Activated CD4-positive, alpha-beta memory T cell treated with anti-CD3 and anti-CD28 coated beads, Interleukin-2, amount 10 ng/mL, durations not matched to agents 7 days and 5 days (primary cell): ENCODE data around the gene MYO7B. TPM values are rescaled to one million over a fixed set of nuclear protein-coding genes. Genes with fewer than 3 reads are reported as not detected.
"Not testable (repeated sequence)": the region's sequence is repeated elsewhere in the genome, so short reads cannot be mapped to it uniquely, and the experiment has no call there.

Experiments used
- CTCF ChIA-PET: fragments of 350-600 bp; sonication (Branson Sonifier 250); formaldehyde crosslinking; loops from one replicate; lab custom pipeline; 2021; ENCODE audit warnings: antibody characterized with exemption, inconsistent platforms; lab: Charles Lee
- POLR2A ChIA-PET: fragments of 350-600 bp; sonication (Branson Sonifier 250); formaldehyde crosslinking; loops from one replicate; lab custom pipeline; 2021; ENCODE audit warnings: antibody characterized with exemption; lab: Charles Lee
- DNase-seq: peaks from one replicate; pipeline ENCODE4 v3.0.0-alpha.2; 2020
- H3K27ac Mint-ChIP-seq: one replicate; pipeline ENCODE4 v1.8.0; 2021; ENCODE audit warnings: mild to moderate bottlenecking, mixed read lengths
- H3K27me3 Mint-ChIP-seq: one replicate; pipeline ENCODE4 v1.8.0; 2021; ENCODE audit warnings: mixed read lengths
- H3K36me3 Mint-ChIP-seq: one replicate; pipeline ENCODE4 v1.8.0; 2021; ENCODE audit warnings: low read depth, mixed read lengths
- H3K4me1 Mint-ChIP-seq: one replicate; pipeline ENCODE4 v1.8.0; 2021; ENCODE audit warnings: mixed read lengths
- H3K4me3 Mint-ChIP-seq: one replicate; pipeline ENCODE4 v1.8.0; 2021; ENCODE audit warnings: mild to moderate bottlenecking, mixed read lengths
- H3K9me3 Mint-ChIP-seq: one replicate; pipeline ENCODE4 v1.8.0; 2021; ENCODE audit warnings: mixed read lengths
- total RNA-seq, 2 experiments: library from RNA; stranded (reverse); gene quantifications; one replicate each; pipeline ENCODE4 v1.2.3, GENCODE V29; 2021

MYO7B gene
- total RNA-seq, 2 experiments from 2014 or later, result 0.13 to 0.18 TPM

GRCh38 chr2:127526132-127527000 lies 9.1 kb upstream of the MYO7B start, which contains the start of gene IWS1:
Gene IWS1, minus strand, starts transcription at chr2:127526489. Its CDS starts 281 bp downstream, at chr2:127526208.
- H3K27me3 Mint-ChIP-seq, result peaks cover 7% of the 10 kb centered on the region
- peaks cover 33% of the 10 kb centered on the region for H3K4me1 Mint-ChIP-seq
- H3K9me3 Mint-ChIP-seq, result peaks cover 5% of the 10 kb centered on the region
- CTCF ChIA-PET, result interaction anchor here (0.6 to 1.5 kb wide), 11 partner anchors 13 to 374 kb away, joined by 3 to 9 read pairs (median 3); no protein-coding TSS in a partner anchor
- POLR2A ChIA-PET, result interaction anchor here (0.7 to 2.3 kb wide), 25 partner anchors 11 to 564 kb away, joined by 3 to 29 read pairs (median 5); partner anchors contain the start of genes ERCC3, SAP130, SFT2D3 and UGGT1
- H3K27ac Mint-ChIP-seq, result peak within 1 kb of the TSS; percentile 92
- H3K36me3 Mint-ChIP-seq, result peaks cover 22% of the 10 kb centered on the region
- H3K4me3 Mint-ChIP-seq, result peak within 1 kb of the TSS; percentile 86
- DNase-seq, result peak; percentile 95

GRCh38 chr2:127527001-127527804 lies 8.3 kb upstream of the MYO7B start:
- ChIA-PET CTCF (interaction anchor here (0.6 to 1.5 kb wide), 8 partner anchors 13 to 373 kb away, joined by 3 to 9 read pairs (median 3); no protein-coding TSS in a partner anchor), POLR2A (interaction anchor here (0.7 to 2.3 kb wide), 23 partner anchors 10 to 563 kb away, joined by 3 to 29 read pairs (median 6); partner anchors contain the start of genes ERCC3, SAP130, SFT2D3 and UGGT1)
- H3K27me3 Mint-ChIP-seq, result peaks cover 7% of the 10 kb centered on the region
- H3K27ac Mint-ChIP-seq, result peak overlapping the region; percentile 92
- H3K4me1 Mint-ChIP-seq, result peaks cover 29% of the 10 kb centered on the region
- H3K9me3 Mint-ChIP-seq, result peaks cover 5% of the 10 kb centered on the region
- DNase-seq, result no peak
- peak overlapping the region; percentile 86 for H3K4me3 Mint-ChIP-seq
- H3K36me3 Mint-ChIP-seq, result peaks cover 17% of the 10 kb centered on the region

DNA sequence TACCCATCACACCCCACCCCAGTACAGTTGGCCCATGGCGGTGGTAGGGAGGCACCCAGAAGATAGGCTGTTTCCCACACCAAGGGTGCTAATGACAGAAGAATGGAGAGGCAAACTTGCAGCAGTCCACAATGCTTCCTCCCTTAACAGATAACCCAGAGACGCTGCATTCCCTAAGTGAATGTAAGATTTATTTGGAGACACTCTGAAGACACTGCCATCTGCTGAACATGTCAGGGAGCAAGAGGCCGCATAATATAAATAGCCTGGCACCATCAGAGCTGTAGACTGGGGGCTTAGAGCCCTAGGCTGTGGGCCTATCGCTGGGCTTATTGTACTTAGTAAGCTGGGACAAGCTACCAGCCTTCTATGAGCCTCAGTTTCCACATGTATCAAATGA lies 7.0 kb upstream of the MYO7B start:
- DNase-seq, result no peak
- H3K36me3 Mint-ChIP-seq, result peaks cover 10% of the 10 kb centered on the region
- H3K27me3 Mint-ChIP-seq, result peaks cover 14% of the 10 kb centered on the region
- H3K27ac Mint-ChIP-seq, result no peak overlapping the region
- POLR2A ChIA-PET, result interaction anchor here (1.1 kb wide), 1 partner anchor 174 kb away, joined by 3 read pairs; no protein-coding TSS in a partner anchor
- H3K4me1 Mint-ChIP-seq, result peaks cover 23% of the 10 kb centered on the region
- H3K9me3 Mint-ChIP-seq, result peaks cover 5% of the 10 kb centered on the region
- no peak overlapping the region for H3K4me3 Mint-ChIP-seq
- CTCF ChIA-PET, result interaction anchor here (0.7 kb wide), 1 partner anchor 57 kb away, joined by 4 read pairs; no protein-coding TSS in a partner anchor

DNA sequence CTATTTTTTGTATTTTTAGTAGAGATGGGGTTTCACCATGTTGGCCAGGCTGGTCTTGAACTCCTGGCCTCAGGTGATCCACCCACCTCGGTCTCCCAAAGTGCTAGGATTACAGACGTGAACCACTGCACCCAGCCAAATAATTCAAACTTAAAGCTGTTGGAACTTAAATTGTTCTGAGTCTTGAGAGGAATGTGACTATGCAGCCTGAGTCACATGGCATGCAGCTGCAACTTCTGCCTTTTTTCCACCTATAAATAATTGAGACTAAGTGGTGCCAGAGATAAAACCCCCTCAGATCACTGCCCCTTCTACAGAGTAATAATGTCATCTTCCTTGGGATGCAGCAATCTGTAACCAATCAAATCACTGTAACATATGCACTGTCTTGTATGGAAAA lies 6.1 kb upstream of the MYO7B start:
- peaks cover 17% of the 10 kb centered on the region for H3K27me3 Mint-ChIP-seq
- CTCF ChIA-PET, result interaction anchor here (1.0 kb wide), 1 partner anchor 50 kb away, joined by 3 read pairs; no protein-coding TSS in a partner anchor
- H3K27ac Mint-ChIP-seq, H3K9me3 Mint-ChIP-seq, H3K36me3 Mint-ChIP-seq, POLR2A ChIA-PET, H3K4me3 Mint-ChIP-seq, DNase-seq: not testable (repeated sequence)
- peaks cover 16% of the 10 kb centered on the region for H3K4me1 Mint-ChIP-seq

- CTCF ChIA-PET, result interaction anchor here (1.0 kb wide), 1 partner anchor 51 kb away, joined by 3 read pairs; no protein-coding TSS in a partner anchor
- H3K27ac Mint-ChIP-seq, result no peak overlapping the region
- H3K27me3 Mint-ChIP-seq, result peaks cover 17% of the 10 kb centered on the region
- no peak for DNase-seq
- peaks cover 3% of the 10 kb centered on the region for H3K36me3 Mint-ChIP-seq
- POLR2A ChIA-PET, result no interaction called here
- no peak overlapping the region for H3K4me3 Mint-ChIP-seq
- H3K4me1 Mint-ChIP-seq, result peaks cover 11% of the 10 kb centered on the region
- H3K9me3 Mint-ChIP-seq, result peaks cover 5% of the 10 kb centered on the region
Observed at GRCh38 chr2:127530245-127531140, 5.0 kb upstream of the MYO7B start.

- H3K9me3 Mint-ChIP-seq, result peaks cover 5% of the 10 kb centered on the region
- H3K27me3 Mint-ChIP-seq, result peaks cover 17% of the 10 kb centered on the region
- H3K27ac Mint-ChIP-seq, result no peak overlapping the region
- H3K4me1 Mint-ChIP-seq, result peaks cover 8% of the 10 kb centered on the region
- no peak for DNase-seq
- H3K4me3 Mint-ChIP-seq, result no peak overlapping the region
- H3K36me3 Mint-ChIP-seq, result no peaks in the 10 kb centered on the region
- ChIA-PET CTCF (no interaction called here), POLR2A (no interaction called here)
Observed at GRCh38 chr2:127531221-127531648, 4.2 kb upstream of the MYO7B start.

- ChIA-PET POLR2A (no interaction called here), CTCF (no interaction called here)
- no peaks in the 10 kb centered on the region for H3K36me3 Mint-ChIP-seq
- no peak overlapping the region for H3K27ac Mint-ChIP-seq
- peaks cover 21% of the 10 kb centered on the region for H3K27me3 Mint-ChIP-seq
- H3K9me3 Mint-ChIP-seq, result peaks cover 5% of the 10 kb centered on the region
- no peak overlapping the region for H3K4me3 Mint-ChIP-seq
- H3K4me1 Mint-ChIP-seq, result peaks cover 2% of the 10 kb centered on the region
- DNase-seq, result no peak
Observed at GRCh38 chr2:127532296-127532695, 3.2 kb upstream of the MYO7B start.

DNA sequence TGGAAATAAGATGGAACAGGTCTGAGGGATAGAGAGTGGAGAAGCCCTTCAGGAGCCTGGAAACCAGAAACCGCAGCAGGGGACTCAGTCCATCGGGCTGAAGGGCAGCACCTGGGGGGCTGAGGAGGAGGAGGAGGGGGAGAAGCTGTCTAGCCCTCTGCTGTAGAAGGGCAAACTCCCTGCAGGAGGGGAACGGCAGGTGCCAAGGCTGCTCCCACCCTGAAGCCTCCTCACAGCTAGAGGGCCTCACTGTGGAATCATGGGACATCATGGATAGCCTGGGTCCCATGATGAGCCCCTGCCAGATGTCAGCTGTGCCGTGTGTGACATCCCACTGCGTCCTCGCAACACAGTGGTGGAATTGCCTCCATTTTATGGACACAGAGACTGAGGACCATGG lies 435 bp downstream of the MYO7B start:
- H3K4me1 Mint-ChIP-seq, result no peaks in the 10 kb centered on the region
- CTCF ChIA-PET, result no interaction called here
- no peak for DNase-seq
- peaks cover 30% of the 10 kb centered on the region for H3K27me3 Mint-ChIP-seq
- H3K36me3 Mint-ChIP-seq, result no peaks in the 10 kb centered on the region
- no peaks in the 10 kb centered on the region for H3K9me3 Mint-ChIP-seq
- POLR2A ChIA-PET, result no interaction called here
- H3K27ac Mint-ChIP-seq, result no peak overlapping the region
- no peak overlapping the region for H3K4me3 Mint-ChIP-seq

- no peak for DNase-seq
- no peak overlapping the region for H3K27ac Mint-ChIP-seq
- CTCF ChIA-PET, result no interaction called here
- no peaks in the 10 kb centered on the region for H3K4me1 Mint-ChIP-seq
- POLR2A ChIA-PET, result interaction anchor here (1.4 kb wide), 1 partner anchor 11 kb away, joined by 6 read pairs; the partner anchor contains the start of gene IWS1
- no peaks in the 10 kb centered on the region for H3K36me3 Mint-ChIP-seq
- H3K9me3 Mint-ChIP-seq, result no peaks in the 10 kb centered on the region
- peaks cover 32% of the 10 kb centered on the region for H3K27me3 Mint-ChIP-seq
- H3K4me3 Mint-ChIP-seq, result no peak overlapping the region
Observed at GRCh38 chr2:127536707-127537541, 1.4 kb downstream of the MYO7B start.

DNA sequence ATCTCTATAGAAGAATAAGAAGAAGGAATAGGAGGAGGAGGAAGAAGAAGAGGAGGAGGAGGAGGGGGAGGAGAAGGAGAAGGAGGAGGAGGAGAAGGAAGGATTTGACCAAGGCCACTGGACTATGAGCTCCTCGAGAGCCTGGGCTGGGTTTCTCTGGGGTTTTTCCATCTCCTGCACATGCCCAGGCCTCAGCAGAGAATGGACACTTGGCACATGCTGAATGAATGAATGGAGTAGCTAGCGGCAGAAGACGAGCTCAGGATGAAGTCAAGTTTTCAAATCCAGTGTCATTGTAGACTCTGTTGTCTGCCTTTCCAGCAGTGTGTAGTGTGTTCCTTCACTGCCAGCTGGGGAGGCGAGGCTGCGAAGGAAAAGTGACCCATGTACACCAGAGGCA lies 2.2 kb downstream of the MYO7B start:
- peaks cover 35% of the 10 kb centered on the region for H3K27me3 Mint-ChIP-seq
- no peak for DNase-seq
- H3K27ac Mint-ChIP-seq, result no peak overlapping the region
- H3K9me3 Mint-ChIP-seq, result no peaks in the 10 kb centered on the region
- no peaks in the 10 kb centered on the region for H3K36me3 Mint-ChIP-seq
- CTCF ChIA-PET, result interaction anchor here (1.9 kb wide), 1 partner anchor 113 kb away, joined by 6 read pairs; no protein-coding TSS in a partner anchor
- POLR2A ChIA-PET, result interaction anchor here (1.4 kb wide), 1 partner anchor 11 kb away, joined by 6 read pairs; the partner anchor contains the start of gene IWS1
- H3K4me3 Mint-ChIP-seq, result no peak overlapping the region
- no peaks in the 10 kb centered on the region for H3K4me1 Mint-ChIP-seq

DNA sequence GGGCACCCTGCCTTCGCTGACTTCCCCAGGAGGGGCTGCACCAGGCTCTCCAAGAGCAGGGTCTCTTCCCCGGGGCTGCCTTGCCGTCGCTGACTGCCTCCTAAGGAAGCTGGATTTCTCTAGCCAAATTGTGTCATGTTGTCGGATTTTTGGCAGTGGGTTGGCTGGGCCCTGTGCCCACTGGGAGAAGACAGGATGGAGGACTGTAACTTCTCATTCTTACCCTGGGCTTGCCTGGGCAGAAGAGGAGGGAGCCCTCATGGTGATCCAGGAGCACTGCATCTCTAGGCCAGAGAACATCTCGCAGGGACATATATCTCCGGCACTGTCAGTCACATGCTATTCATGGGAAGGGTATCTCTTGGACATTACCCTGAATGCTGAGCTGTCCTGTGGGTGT lies 6.3 kb downstream of the MYO7B start:
- no peaks in the 10 kb centered on the region for H3K9me3 Mint-ChIP-seq
- H3K36me3 Mint-ChIP-seq, result no peaks in the 10 kb centered on the region
- no peaks in the 10 kb centered on the region for H3K4me1 Mint-ChIP-seq
- H3K4me3 Mint-ChIP-seq, result no peak overlapping the region
- H3K27ac Mint-ChIP-seq, result no peak overlapping the region
- ChIA-PET POLR2A (no interaction called here), CTCF (no interaction called here)
- H3K27me3 Mint-ChIP-seq, result peaks cover 42% of the 10 kb centered on the region
- no peak for DNase-seq
